Stimulated activated naive CD8-positive, alpha-beta T cell treated with anti-CD3 and anti-CD28 coated beads, Interleukin-15, amount 100 ng/mL, for 72 hours (primary cell): Measurements from ENCODE around the gene CHRD.

Source experiments
- ATAC-seq: fragments of 150-1000 bp; cut with Tn5 transposase; 2 replicates; pipeline ENCODE4 v1.10.0; 2021; ENCODE audit warnings: mild to moderate bottlenecking, moderate library complexity
- DNase-seq, 2 donors: peaks; one replicate each; pipeline ENCODE4 v3.0.0; 2021 to 2022
- H3K27ac Mint-ChIP-seq, 2 donors: one replicate each; pipeline ENCODE4 v1.8.0; 2022; ENCODE audit warnings: mild to moderate bottlenecking in 2 of 2, mixed read lengths in 2 of 2, moderate library complexity in 2 of 2
- H3K27me3 Mint-ChIP-seq: one replicate; pipeline ENCODE4 v1.8.0; 2022; ENCODE audit warnings: mixed read lengths
- H3K4me1 Mint-ChIP-seq: one replicate; pipeline ENCODE4 v1.8.0; 2022; ENCODE audit warnings: mild to moderate bottlenecking, mixed read lengths
- H3K4me3 Mint-ChIP-seq, 2 donors: one replicate each; pipeline ENCODE4 v1.8.0; 2022; ENCODE audit warnings: mild to moderate bottlenecking in 2 of 2, mixed read lengths in 2 of 2, moderate library complexity in 1 of 2
- H3K9me3 Mint-ChIP-seq, 2 donors: one replicate each; pipeline ENCODE4 v1.8.0; 2022; ENCODE audit warnings: mixed read lengths in 2 of 2

The CHRD gene

GRCh38 chr3:184368116-184368515, 11.7 kb upstream of the CHRD start:
- H3K27ac Mint-ChIP-seq, result peak overlapping the region in 1 of 2 donors; percentile 65
- H3K9me3 Mint-ChIP-seq, result no peaks in the 10 kb centered on the region
- DNase-seq (no peak), ATAC-seq (no peak)
- H3K27me3 Mint-ChIP-seq, result no peaks in the 10 kb centered on the region
- H3K4me3 Mint-ChIP-seq, result no peak overlapping the region
- peaks cover 42% of the 10 kb centered on the region for H3K4me1 Mint-ChIP-seq

GRCh38 chr3:184368586-184369183, 11.2 kb upstream of the CHRD start:
- DNase-seq (no peak), ATAC-seq (no peak)
- Mint-ChIP-seq H3K9me3 (no peaks in the 10 kb centered on the region), H3K4me1 (peaks cover 42% of the 10 kb centered on the region), H3K27me3 (no peaks in the 10 kb centered on the region), H3K4me3 (no peak overlapping the region), H3K27ac (peak overlapping the region in 1 of 2 donors; percentile 47)

DNA sequence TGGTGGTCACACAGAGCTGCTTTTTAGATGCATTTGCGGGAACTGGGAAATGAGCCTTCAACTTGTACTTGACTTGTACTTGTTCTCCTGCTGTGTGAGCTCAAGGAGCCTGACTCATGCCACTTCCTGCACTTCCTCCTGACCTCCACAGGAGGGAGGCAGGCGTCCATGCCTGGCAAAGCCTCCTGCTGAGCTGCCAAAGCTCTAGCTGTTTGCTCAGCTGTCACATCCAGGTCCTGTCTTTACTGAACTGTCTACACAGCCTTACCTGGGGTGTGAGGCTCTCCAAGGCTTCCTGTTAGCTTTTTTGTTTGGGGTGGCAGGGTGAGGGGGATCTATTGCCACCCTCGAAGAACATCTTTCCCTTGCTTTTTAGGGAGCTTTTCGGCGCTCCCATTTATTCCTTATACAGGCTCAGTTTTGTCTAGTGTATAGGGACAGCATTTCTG, 8.3 kb upstream of the CHRD start:
- peak; percentile 94 for ATAC-seq
- H3K4me3 Mint-ChIP-seq, result no peak overlapping the region

DNA sequence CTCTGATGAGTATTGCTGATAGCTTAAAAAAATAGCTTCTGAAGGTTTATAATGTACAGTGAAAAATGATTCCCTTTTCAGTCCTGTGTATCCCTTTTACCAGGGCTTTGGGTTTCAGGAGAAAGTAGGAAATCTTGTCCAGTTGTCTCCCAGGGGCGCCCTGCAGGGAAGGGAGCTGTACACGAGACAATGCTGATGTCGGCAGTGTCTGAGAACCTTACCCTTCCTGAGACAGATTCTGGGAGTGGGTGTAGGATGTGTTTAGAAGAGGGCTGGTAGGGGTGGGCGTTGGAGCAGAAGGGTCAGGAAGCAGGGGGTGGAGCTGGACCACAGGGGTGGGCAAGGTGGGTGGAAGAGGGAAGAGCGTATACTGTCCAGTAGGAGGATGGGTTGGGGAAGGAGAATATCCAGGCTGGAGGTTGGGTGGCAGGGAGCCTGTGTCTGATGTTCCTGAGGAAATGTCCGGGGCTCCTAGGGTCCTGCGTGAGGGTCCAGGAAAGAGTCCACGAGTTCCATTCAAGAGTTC, 7.5 kb upstream of the CHRD start:
- Mint-ChIP-seq H3K4me3 (no peak overlapping the region), H3K27ac (no peak overlapping the region)
- no peak for ATAC-seq

More for the DNA sequence above, 8.3 kb upstream of the CHRD start:
- Mint-ChIP-seq H3K27me3 (peaks cover 14% of the 10 kb centered on the region), H3K27ac (peak overlapping the region in 1 of 2 donors; percentile 78), H3K4me1 (peaks cover 18% of the 10 kb centered on the region), H3K9me3 (no peaks in the 10 kb centered on the region)
- peak; percentile 63 to 68 for DNase-seq

DNA sequence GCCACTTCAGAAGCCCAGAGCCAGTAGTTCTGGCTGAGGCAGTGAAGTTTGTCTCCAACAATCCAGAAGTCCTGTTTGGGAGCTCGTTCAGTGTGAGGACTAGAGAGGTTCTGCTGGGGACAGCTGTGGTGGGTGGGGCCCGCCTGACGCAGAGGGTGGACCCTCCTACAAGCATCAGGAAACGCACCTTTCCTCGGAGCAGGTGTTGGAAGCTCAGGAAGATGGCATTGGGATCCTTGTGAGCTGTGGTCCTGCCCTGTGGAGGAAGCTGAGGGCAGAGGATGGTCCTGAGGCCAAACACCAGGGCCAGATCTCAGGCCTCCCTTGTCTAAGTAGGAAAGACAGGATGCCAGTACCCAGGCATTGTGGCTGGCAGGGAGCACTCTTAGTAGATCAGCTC, 6.9 kb upstream of the CHRD start:
- H3K27ac Mint-ChIP-seq, result peak overlapping the region in 1 of 2 donors; percentile 19
- ATAC-seq, result no peak
- H3K27me3 Mint-ChIP-seq, result peaks cover 24% of the 10 kb centered on the region
- H3K4me3 Mint-ChIP-seq, result no peak overlapping the region
- no peaks in the 10 kb centered on the region for H3K9me3 Mint-ChIP-seq
- H3K4me1 Mint-ChIP-seq, result peaks cover 8% of the 10 kb centered on the region
- no peak for DNase-seq

More for the DNA sequence above, 7.5 kb upstream of the CHRD start:
- no peak for DNase-seq
- H3K9me3 Mint-ChIP-seq, result no peaks in the 10 kb centered on the region
- H3K4me1 Mint-ChIP-seq, result peaks cover 11% of the 10 kb centered on the region
- peaks cover 20% of the 10 kb centered on the region for H3K27me3 Mint-ChIP-seq

DNA sequence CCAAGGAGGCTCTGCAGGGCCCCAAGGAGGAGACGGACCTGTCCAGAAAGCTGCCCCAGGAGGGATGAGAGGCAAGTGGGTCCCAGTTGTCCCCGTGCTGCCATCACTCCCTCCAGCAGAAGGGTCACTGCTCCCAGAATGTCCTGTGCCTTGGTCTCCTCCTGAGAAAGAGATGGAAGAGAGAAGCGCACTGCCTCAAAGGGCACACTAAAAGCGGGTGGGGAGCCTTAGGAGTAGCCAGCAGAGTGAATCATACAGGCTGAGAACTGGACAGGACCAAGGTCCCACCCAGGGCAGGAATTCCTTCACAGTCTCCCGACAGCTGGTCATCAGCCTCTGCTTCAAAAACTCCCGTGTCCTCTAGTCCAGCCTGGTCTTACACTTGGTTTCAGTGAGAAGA, 6.4 kb upstream of the CHRD start:
- H3K4me1 Mint-ChIP-seq, result peaks cover 8% of the 10 kb centered on the region
- ATAC-seq, result no peak
- DNase-seq, result no peak
- H3K27me3 Mint-ChIP-seq, result peaks cover 29% of the 10 kb centered on the region
- no peaks in the 10 kb centered on the region for H3K9me3 Mint-ChIP-seq
- H3K4me3 Mint-ChIP-seq, result no peak overlapping the region
- H3K27ac Mint-ChIP-seq, result no peak overlapping the region

DNA sequence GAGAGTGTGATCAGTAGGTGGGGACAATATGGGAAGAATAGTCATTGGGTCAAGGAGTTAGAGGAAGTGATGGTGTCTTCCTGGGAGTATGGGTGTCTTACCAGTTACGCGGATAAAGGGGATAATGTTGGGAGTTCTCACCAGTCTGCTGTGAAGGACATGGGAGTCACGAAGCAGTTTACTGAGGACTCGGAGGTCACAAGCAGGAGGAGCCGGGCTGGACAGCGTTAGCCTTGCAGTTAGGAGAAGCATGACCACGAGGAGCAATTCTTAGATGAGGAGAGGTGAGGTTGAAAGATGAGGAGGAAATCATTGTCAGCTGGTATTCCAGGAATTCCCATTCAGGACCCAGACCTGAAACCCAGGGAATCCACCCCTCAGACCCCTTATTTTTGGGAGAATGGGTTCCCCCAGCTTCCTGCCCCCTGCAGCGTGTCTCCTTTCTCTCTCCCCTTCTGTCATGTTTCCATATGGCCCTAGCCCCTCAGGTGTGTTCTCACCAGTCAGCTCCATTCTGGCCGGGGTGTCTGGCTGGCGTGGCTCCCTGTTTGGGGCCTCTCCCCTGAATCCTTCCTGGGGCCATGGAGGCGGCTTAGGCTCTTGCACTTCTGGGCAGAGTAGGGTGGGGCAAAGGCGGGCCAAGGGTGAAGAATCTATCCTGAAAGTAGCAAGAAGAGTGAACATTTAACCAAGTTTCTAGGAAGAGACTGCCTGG, 4.0 kb upstream of the CHRD start:
- H3K27ac Mint-ChIP-seq, result no peak overlapping the region
- peaks cover 46% of the 10 kb centered on the region for H3K27me3 Mint-ChIP-seq
- DNase-seq (no peak), ATAC-seq (no peak)
- H3K9me3 Mint-ChIP-seq, result no peaks in the 10 kb centered on the region
- H3K4me3 Mint-ChIP-seq, result no peak overlapping the region
- peaks cover 10% of the 10 kb centered on the region for H3K4me1 Mint-ChIP-seq

- Mint-ChIP-seq H3K27me3 (peaks cover 61% of the 10 kb centered on the region), H3K4me3 (no peak overlapping the region), H3K9me3 (no peaks in the 10 kb centered on the region), H3K27ac (no peak overlapping the region), H3K4me1 (peaks cover 12% of the 10 kb centered on the region)
- ATAC-seq (no peak), DNase-seq (no peak)
Observed at GRCh38 chr3:184377374-184377773, 2.5 kb upstream of the CHRD start.

GRCh38 chr3:184377882-184378445, 1.9 kb upstream of the CHRD start, which contains the start of gene THPO:
Gene THPO, minus strand, starts transcription at chr3:184378207. Its CDS starts 1,948 bp downstream, at chr3:184376259.
- Mint-ChIP-seq H3K4me3 (peak within 1 kb of the TSS in 1 of 2 donors; percentile 72), H3K27me3 (peaks cover 67% of the 10 kb centered on the region), H3K4me1 (peaks cover 12% of the 10 kb centered on the region), H3K27ac (no peak within 1 kb of the TSS), H3K9me3 (no peaks in the 10 kb centered on the region)
- DNase-seq, result no peak
- no peak for ATAC-seq

DNA sequence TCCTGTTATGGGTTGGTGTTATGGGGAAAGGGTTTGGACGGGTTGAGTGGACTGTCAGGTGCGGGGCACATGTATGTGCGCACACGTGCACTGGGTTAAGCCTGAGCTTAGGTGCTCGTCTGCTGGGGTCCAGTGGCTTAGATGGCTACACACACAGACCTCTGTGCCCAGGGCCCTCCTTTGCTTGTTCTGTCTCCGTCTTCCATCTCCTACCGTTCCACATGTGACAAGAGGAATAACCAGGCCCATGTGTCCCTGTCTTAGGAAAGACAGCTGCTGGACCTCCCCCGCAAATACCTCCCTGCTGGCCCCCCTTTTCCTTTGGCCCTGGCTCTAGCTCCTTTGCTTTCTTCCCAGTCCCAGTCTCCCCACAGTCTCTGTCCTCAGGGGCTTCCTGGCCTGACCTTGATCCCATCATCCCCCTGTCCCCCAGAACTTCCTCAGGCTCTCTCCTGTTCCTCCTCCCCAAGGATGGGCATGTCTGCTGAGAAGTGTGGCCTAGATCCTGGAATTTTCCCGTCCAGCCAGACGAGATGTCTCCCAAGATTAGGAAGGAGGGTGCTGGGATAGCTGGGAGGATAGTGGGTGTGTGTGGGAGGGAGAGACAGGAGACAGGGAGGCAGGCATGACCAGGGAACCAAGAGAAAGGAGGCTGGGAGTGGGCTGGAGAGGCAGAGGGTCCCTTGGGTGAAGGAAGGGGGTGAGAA, 1.1 kb upstream of the CHRD start:
- ATAC-seq (no peak), DNase-seq (no peak)
- Mint-ChIP-seq H3K27me3 (peaks cover 71% of the 10 kb centered on the region), H3K4me1 (peaks cover 12% of the 10 kb centered on the region), H3K4me3 (peak overlapping the region in 1 of 2 donors; percentile 72), H3K9me3 (no peaks in the 10 kb centered on the region), H3K27ac (no peak overlapping the region)

GRCh38 chr3:184380185-184380626, 352 bp downstream of the CHRD start:
- H3K27ac Mint-ChIP-seq, result no peak overlapping the region
- H3K9me3 Mint-ChIP-seq, result no peaks in the 10 kb centered on the region
- peaks cover 79% of the 10 kb centered on the region for H3K27me3 Mint-ChIP-seq
- DNase-seq (no peak), ATAC-seq (peak; percentile 54)
- peaks cover 12% of the 10 kb centered on the region for H3K4me1 Mint-ChIP-seq
- no peak overlapping the region for H3K4me3 Mint-ChIP-seq

DNA sequence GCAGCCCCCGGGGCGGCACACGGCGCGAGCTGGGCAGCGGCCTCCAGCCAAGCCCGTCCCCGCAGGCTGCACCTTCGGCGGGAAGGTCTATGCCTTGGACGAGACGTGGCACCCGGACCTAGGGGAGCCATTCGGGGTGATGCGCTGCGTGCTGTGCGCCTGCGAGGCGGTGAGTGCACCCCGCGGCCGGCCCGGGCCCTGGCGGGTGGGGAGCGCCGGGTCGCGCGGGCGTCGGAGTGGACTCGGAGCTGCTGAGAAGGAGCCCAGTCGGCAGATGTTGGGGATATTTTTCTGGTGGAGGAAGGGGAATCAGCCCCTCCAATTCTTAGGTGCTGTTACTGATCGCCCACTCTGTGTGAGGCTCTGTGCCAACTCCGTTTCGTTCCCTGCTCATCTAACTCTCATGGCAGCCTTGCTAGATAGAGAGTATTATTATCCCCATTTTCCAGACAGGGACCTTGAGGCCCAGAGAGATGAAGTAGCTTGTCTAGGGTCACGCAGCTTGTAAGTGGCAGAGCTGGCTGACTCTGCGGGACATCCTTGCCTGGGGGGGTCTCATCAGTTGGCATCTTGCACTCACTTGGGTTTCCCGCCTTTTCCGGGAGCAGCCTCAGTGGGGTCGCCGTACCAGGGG, 890 bp downstream of the CHRD start:
- Mint-ChIP-seq H3K27ac (no peak overlapping the region), H3K27me3 (peaks cover 74% of the 10 kb centered on the region), H3K9me3 (no peaks in the 10 kb centered on the region), H3K4me3 (peak overlapping the region; percentile 57 to 60), H3K4me1 (peaks cover 12% of the 10 kb centered on the region)
- ATAC-seq, result peak; percentile 57
- DNase-seq, result no peak

- no peak overlapping the region for H3K27ac Mint-ChIP-seq
- H3K4me3 Mint-ChIP-seq, result peak overlapping the region; percentile 3 to 57
- H3K9me3 Mint-ChIP-seq, result no peaks in the 10 kb centered on the region
- ATAC-seq (peak; percentile 15), DNase-seq (no peak)
- H3K27me3 Mint-ChIP-seq, result peaks cover 66% of the 10 kb centered on the region
- peaks cover 12% of the 10 kb centered on the region for H3K4me1 Mint-ChIP-seq
Observed at GRCh38 chr3:184381261-184382224, 1.7 kb downstream of the CHRD start.
